ENCODE data around the gene CIZ1. TPM values are rescaled to one million over a fixed set of nuclear protein-coding genes. Genes with fewer than 3 reads are reported as not detected.

Gene CIZ1
- total and polyA plus RNA-seq, 9 of the 15 experiments (the other 6 are each of a cell fraction or from before 2014, with no cell fraction given): 6.6 to 329 (median 87.8) TPM

- TF ChIP-seq NEUROD1 (IDR thresholded peaks at IDR 0.05; ENCODE audit: borderline replicate concordance, low read depth, low read length, partially characterized antibody) (no peak), RNF2 (IDR thresholded peaks at IDR 0.05) (no peak), HEY1 (CRISPR knock-in tag; IDR thresholded peaks at IDR 0.05; ENCODE audit: borderline replicate concordance) (no peak), PHTF2 (CRISPR knock-in tag; IDR thresholded peaks at IDR 0.05) (no peak), RUNX1 (IDR thresholded peaks at IDR 0.05; ENCODE audit: low read depth) (no peak), ZHX1 (conservative IDR thresholded peaks at IDR 0.05; ENCODE audit: low read length) (no peak), CTCFL (IDR thresholded peaks at IDR 0.05; ENCODE audit: borderline replicate concordance, insufficient read depth, low read depth, low read length, poor library complexity, severe bottlenecking) (no peak), MED1 (CRISPR knock-in tag; IDR thresholded peaks at IDR 0.05; ENCODE audit: borderline replicate concordance) (no peak), TSC22D4 (tag; IDR thresholded peaks at IDR 0.05) (no peak), ZNF3 (CRISPR knock-in tag; IDR thresholded peaks at IDR 0.05) (no peak), FOXA3 (CRISPR knock-in tag; conservative IDR thresholded peaks at IDR 0.05 in 1 of 2, IDR thresholded peaks at IDR 0.05 in 1 of 2) (no peak), CUX1 (CRISPR knock-in tag; IDR thresholded peaks at IDR 0.05) (no peak)
Measured at GRCh38 chr9:128205296-128205944, 14.0 kb upstream of the CIZ1 start (continued).

Measured in K562 (cell line).